Transverse colon (tissue), 4 donors: ENCODE measurements around the gene PDCD1.

ENCODE experiments used
- POLR2AphosphoS5 ChIP-seq, 3 donors: sonication (generic); formaldehyde crosslinking; IDR thresholded peaks; one replicate each; pipeline ENCODE4 v1.6.1; 2016; ENCODE audit warnings: antibody characterized with exemption in 3 of 3
- TF ChIP-seq, protein P1 (sequence below), 5 experiments: fragments of 200-600 bp in 3 of 5; fragments of 450-650 bp in 2 of 5; sonication (generic) in 3 of 5; IDR thresholded peaks; 1 replicate in 2 of 5; 2 replicates in 3 of 5; pipeline ENCODE4 v1.5.1; 2016 to 2017; ENCODE audit warnings: antibody characterized with exemption in 5 of 5, inconsistent platforms in 3 of 5, mild to moderate bottlenecking in 2 of 5, moderate library complexity in 1 of 5

GRCh38 chr2:241808051-241808720 is 50.5 kb downstream of the PDCD1 start:
- TF ChIP-seq POLR2AphosphoS5 (IDR thresholded peaks at IDR 0.05), result no peak
- TF ChIP-seq, protein P1, sequence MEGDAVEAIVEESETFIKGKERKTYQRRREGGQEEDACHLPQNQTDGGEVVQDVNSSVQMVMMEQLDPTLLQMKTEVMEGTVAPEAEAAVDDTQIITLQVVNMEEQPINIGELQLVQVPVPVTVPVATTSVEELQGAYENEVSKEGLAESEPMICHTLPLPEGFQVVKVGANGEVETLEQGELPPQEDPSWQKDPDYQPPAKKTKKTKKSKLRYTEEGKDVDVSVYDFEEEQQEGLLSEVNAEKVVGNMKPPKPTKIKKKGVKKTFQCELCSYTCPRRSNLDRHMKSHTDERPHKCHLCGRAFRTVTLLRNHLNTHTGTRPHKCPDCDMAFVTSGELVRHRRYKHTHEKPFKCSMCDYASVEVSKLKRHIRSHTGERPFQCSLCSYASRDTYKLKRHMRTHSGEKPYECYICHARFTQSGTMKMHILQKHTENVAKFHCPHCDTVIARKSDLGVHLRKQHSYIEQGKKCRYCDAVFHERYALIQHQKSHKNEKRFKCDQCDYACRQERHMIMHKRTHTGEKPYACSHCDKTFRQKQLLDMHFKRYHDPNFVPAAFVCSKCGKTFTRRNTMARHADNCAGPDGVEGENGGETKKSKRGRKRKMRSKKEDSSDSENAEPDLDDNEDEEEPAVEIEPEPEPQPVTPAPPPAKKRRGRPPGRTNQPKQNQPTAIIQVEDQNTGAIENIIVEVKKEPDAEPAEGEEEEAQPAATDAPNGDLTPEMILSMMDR (IDR thresholded peaks at IDR 0.05), result no peak
